GM12865 (cell line): ENCODE measurements around the gene SLC43A3.

Experiments used
- DNase-seq: peaks from one replicate; pipeline ENCODE4 v3.0.0; 2010; ENCODE audit warnings: low read depth
- H3K4me3 ChIP-seq: 2 replicates; pipeline ENCODE4 v1.5.1; 2011; ENCODE audit warnings: mild to moderate bottlenecking, low read depth, low read length, control low read depth
- CTCF ChIP-seq: IDR thresholded peaks from 2 replicates; pipeline ENCODE4 v1.5.1; 2011; ENCODE audit warnings: low read length, control low read depth, low read depth, inconsistent platforms; ENCODE audit not compliant: insufficient read depth; ENCODE audit errors: missing control alignments

The SLC43A3 gene

GRCh38 chr11:57473285-57473841 lies 46.4 kb upstream of the SLC43A3 start:
- TF ChIP-seq CTCF = no peak
- DNase-seq = no peak
- no peak overlapping the region for H3K4me3 ChIP-seq

DNA sequence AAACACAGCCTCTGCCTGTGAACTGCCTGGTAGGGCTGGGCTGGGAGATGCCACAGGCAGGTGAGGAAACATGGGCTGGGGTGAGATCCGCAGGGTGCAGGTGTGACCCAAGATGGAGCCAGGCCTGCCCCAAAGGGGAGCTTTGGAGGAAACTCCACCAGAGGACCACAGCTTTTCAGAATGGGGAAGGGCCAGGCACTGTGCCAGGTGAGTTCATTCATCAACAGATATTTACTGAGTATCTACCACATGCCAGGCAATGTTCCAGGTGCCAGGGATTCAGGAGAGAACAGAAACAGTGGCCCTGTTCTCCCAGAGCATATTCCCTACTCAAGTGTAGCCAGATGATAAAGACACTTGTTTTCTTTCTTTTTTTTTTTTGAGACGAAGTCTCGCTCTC lies 44.6 kb upstream of the SLC43A3 start:
- DNase-seq = no peak
- TF ChIP-seq CTCF = no peak
- no peak overlapping the region for H3K4me3 ChIP-seq

DNA sequence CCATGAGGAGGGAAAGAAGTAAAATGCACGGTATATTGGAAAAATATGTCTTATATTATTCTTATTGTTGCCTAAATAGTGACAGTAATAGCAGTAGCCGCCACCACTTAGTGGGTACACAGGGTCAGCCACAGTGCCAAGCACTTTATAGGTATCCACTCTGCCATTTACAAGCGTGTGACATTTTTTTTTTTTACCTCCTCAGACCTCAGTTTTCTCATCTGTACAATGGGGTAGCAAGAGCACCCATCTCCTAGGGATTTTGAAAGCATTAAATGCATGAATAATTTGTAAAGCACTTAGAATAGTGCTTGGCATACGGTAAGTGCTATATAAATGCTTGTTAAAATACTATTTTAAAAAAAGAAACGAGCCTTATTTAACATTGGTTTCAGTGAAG lies 42.3 kb upstream of the SLC43A3 start:
- TF ChIP-seq CTCF = no peak
- DNase-seq = no peak
- no peak overlapping the region for H3K4me3 ChIP-seq

DNA sequence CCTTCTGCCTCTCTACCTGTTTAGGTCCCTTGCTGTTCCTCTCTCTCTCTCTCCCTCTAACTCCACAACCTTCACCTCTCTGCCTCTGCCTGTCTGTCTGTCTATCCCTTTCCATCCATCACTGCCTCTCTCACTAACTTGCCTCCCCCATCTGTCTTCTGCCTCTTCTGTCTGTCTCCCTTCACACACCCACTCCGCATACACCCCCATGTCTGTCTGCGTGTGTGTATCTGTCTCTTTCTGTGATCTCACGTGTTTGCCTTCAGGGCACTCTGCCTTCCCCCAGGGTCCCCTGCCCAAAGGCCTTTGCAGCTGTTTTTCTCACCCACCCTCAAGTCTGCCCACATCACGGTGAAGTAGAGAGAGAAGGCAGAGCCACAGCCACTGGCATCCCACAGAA lies 41.4 kb upstream of the SLC43A3 start:
- no peak for DNase-seq
- no peak overlapping the region for H3K4me3 ChIP-seq
- TF ChIP-seq CTCF = no peak

DNA sequence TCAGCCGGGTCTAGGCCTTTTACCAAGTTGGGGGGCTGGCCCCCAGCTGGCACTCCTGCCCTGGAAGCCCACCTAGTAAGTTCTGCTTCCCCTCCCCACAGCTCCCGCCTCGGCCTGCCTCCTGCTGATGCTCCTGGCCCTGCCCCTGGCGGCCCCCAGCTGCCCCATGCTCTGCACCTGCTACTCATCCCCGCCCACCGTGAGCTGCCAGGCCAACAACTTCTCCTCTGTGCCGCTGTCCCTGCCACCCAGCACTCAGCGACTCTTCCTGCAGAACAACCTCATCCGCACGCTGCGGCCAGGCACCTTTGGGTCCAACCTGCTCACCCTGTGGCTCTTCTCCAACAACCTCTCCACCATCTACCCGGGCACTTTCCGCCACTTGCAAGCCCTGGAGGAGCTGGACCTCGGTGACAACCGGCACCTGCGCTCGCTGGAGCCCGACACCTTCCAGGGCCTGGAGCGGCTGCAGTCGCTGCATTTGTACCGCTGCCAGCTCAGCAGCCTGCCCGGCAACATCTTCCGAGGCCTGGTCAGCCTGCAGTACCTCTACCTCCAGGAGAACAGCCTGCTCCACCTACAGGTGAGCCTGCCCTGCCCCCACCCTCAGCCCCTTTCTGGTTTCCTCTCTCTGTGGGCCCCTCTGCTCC lies 40.7 kb upstream of the SLC43A3 start:
- no peak overlapping the region for H3K4me3 ChIP-seq
- no peak for TF ChIP-seq CTCF
- no peak for DNase-seq

DNA sequence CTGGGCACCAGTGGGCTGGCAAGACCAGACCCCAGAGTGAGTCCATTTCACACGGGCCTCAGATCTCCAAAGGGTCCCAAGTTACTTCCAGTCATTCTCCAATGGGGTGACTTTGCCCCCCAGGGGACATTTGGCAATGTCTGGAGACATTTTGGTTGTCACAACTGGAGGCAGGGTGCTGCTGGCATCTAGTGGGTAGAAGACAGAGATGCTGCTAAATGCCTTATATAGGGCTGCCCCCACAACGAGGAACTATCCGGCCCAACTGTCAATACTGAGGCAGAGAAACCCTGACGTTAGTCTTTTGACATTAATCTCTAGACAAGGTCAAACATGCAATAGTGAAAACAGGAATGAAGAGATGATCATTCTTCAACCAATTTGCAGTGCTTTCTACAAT lies 39.8 kb upstream of the SLC43A3 start:
- no peak for DNase-seq
- no peak for TF ChIP-seq CTCF
- H3K4me3 ChIP-seq = no peak overlapping the region
